Panc1 (cell line): ENCODE measurements around the gene HRH4. TPM values are rescaled to one million over a fixed set of nuclear protein-coding genes. Genes with fewer than 3 reads are reported as not detected.

Experiments used
- ATAC-seq: fragments of 200-7000 bp; cut with Tn5 transposase; 2 replicates; pipeline ENCODE4 v1.9.1; 2020; ENCODE audit warnings: mild to moderate bottlenecking, moderate library complexity
- BruUV-seq: library from RNA; stranded (reverse); fragments of 400-500 nt; replicated peaks from 2 replicates; lab custom pipeline; 2021; lab: Mats Ljungman, UMichigan
- CTCF ChIA-PET: fragments of 300-600 bp; sonication (Branson Sonifier 250); formaldehyde crosslinking; loops from one replicate; lab custom pipeline; 2022; ENCODE audit warnings: antibody characterized with exemption; lab: Charles Lee
- POLR2A ChIA-PET: fragments of 300-600 bp; sonication (Branson Sonifier 250); formaldehyde crosslinking; loops from one replicate; lab custom pipeline; 2022; ENCODE audit warnings: antibody characterized with exemption; lab: Charles Lee
- DNase-seq: peaks from one replicate; pipeline ENCODE4 v3.0.0-alpha.2; 2010; ENCODE audit warnings: low read depth, low spot score
- H3K27ac ChIP-seq: 2 replicates; pipeline ENCODE4 v1.5.1; 2011; ENCODE audit warnings: mild to moderate bottlenecking, low read length, inconsistent platforms
- H3K27me3 ChIP-seq: fragments of 200-500 bp; sonication (Bioruptor generic); 2 replicates; pipeline ENCODE4 v1.6.0; 2014; ENCODE audit warnings: low read length, inconsistent platforms; ENCODE audit not compliant: control insufficient read depth, insufficient read depth
- H3K36me3 ChIP-seq: fragments of 200-500 bp; sonication (Bioruptor generic); 2 replicates; pipeline ENCODE4 v1.5.1; 2014; ENCODE audit warnings: inconsistent platforms, mild to moderate bottlenecking, low read length, moderate library complexity; ENCODE audit not compliant: control insufficient read depth, insufficient read depth
- H3K4me1 ChIP-seq: 2 replicates; pipeline ENCODE4 v1.5.1; 2011; ENCODE audit warnings: inconsistent platforms, mild to moderate bottlenecking, low read length, moderate library complexity; ENCODE audit not compliant: control insufficient read depth, insufficient read depth
- H3K4me3 ChIP-seq, 2 experiments: 2 replicates each; pipeline ENCODE4 v1.5.1; 2011 to 2012; ENCODE audit warnings: low read depth in 2 of 2, low read length in 2 of 2, mild to moderate bottlenecking in 2 of 2, inconsistent platforms in 1 of 2, moderate library complexity in 1 of 2
- H3K9me3 ChIP-seq: fragments of 200-500 bp; sonication (Bioruptor generic); 2 replicates; pipeline ENCODE4 v1.5.1; 2014; ENCODE audit warnings: low read depth, mild to moderate bottlenecking, inconsistent platforms, low read length, moderate library complexity; ENCODE audit not compliant: control insufficient read depth, insufficient read depth
- CTCF ChIP-seq: fragments of 450-650 bp; IDR thresholded peaks from 2 replicates; pipeline ENCODE4 v1.5.1; 2017; ENCODE audit warnings: mild to moderate bottlenecking
- POLR2AphosphoS5 ChIP-seq: IDR thresholded peaks from 2 replicates; pipeline ENCODE4 v1.6.1; 2012; ENCODE audit warnings: mild to moderate bottlenecking, low read depth, low read length, moderate library complexity
- REST ChIP-seq, 2 experiments: IDR thresholded peaks; 2 replicates each; pipeline ENCODE4 v1.6.1; 2011 to 2012; ENCODE audit warnings: low read depth in 2 of 2, control low read depth in 1 of 2, low read length in 1 of 2, mild to moderate bottlenecking in 1 of 2, moderate library complexity in 1 of 2; ENCODE audit not compliant: insufficient read depth in 1 of 2
- SIN3A ChIP-seq: IDR thresholded peaks from 2 replicates; pipeline ENCODE4 v1.6.1; 2012; ENCODE audit warnings: low read depth, mild to moderate bottlenecking, low read length, moderate library complexity, borderline replicate concordance; ENCODE audit not compliant: insufficient read depth
- TCF7L2 ChIP-seq: IDR thresholded peaks from 2 replicates; pipeline ENCODE4 v1.6.1; 2011; ENCODE audit warnings: mild to moderate bottlenecking, low read depth, low read length, inconsistent platforms
- in situ Hi-C: cut with HindIII; loops from 2 replicates; pipeline ENCODE4 v1.10.0; 2016; ENCODE audit warnings: low sequenced_read_pairs, low pct_unique_long_range_greater_than_20kb
- intact Hi-C: fragments of 100-400 bp; cut with micrococcal nuclease; formaldehyde crosslinking; loops from one replicate; pipeline ENCODE4 v1.10.0; 2022; ENCODE audit not compliant: unreplicated experiment
- total RNA-seq: library from RNA; stranded (reverse); gene quantifications from one replicate; pipeline ENCODE4 v1.2.1, GENCODE V29; 2021; ENCODE audit not compliant: unreplicated experiment

HRH4 gene
- total RNA-seq, 1 experiment from 2014 or later: not detected

GRCh38 chr18:24446953-24447538 lies 13.4 kb upstream of the HRH4 start:
- ChIA-PET CTCF (interaction anchor here (0.5 to 1.2 kb wide), 4 partner anchors 15 to 87 kb away, joined by 3 to 8 read pairs (median 3); no protein-coding TSS in a partner anchor), POLR2A (interaction anchor here (0.5 kb wide), 1 partner anchor 473 kb away, joined by 6 read pairs; no protein-coding TSS in a partner anchor)
- Histone ChIP-seq H3K36me3 (peaks cover 28% of the 10 kb centered on the region), H3K27ac (no peak overlapping the region), H3K27me3 (no peaks in the 10 kb centered on the region), H3K4me3 (no peak overlapping the region), H3K4me1 (no peaks in the 10 kb centered on the region), H3K9me3 (no peaks in the 10 kb centered on the region)
- in situ Hi-C loops (no loop called here), intact Hi-C loops (no loop called here)
- no peak for DNase-seq
- no TSS peak for BruUV-seq
- no peak for ATAC-seq
- TF ChIP-seq POLR2AphosphoS5 (no peak), SIN3A (no peak), REST (IDR thresholded peaks at IDR 0.05; ENCODE audit: insufficient read depth in 1 of 2, low read depth in 2 of 2, low read length in 1 of 2) (no peak), TCF7L2 (no peak), CTCF (peak; percentile 45; the same call in 1 of the 2 replicates)

- Histone ChIP-seq H3K27ac (no peak overlapping the region), H3K4me3 (no peak overlapping the region), H3K9me3 (no peaks in the 10 kb centered on the region), H3K36me3 (peaks cover 28% of the 10 kb centered on the region), H3K4me1 (no peaks in the 10 kb centered on the region), H3K27me3 (no peaks in the 10 kb centered on the region)
- no TSS peak for BruUV-seq
- POLR2A ChIA-PET: no interaction called here
- DNase-seq: no peak
- in situ Hi-C loops (no loop called here), intact Hi-C loops (no loop called here)
- CTCF ChIA-PET: no interaction called here
- no peak for ATAC-seq
- TF ChIP-seq REST (IDR thresholded peaks at IDR 0.05; ENCODE audit: insufficient read depth in 1 of 2, low read depth in 2 of 2, low read length in 1 of 2): no peak
- no peak for TF ChIP-seq POLR2AphosphoS5
- no peak for TF ChIP-seq TCF7L2
Measured at GRCh38 chr18:24447961-24448360, 12.5 kb upstream of the HRH4 start.
